Endothelial cell of umbilical vein (primary cell): ENCODE results near the gene TMOD4. TPM values are rescaled to one million over a fixed set of nuclear protein-coding genes. Genes with fewer than 3 reads are reported as not detected.
A peak's percentile ranks its signal among the peaks of the same experiment; 100 is the strongest.
"Not testable (repeated sequence)": the region's sequence is repeated elsewhere in the genome, so short reads cannot be mapped to it uniquely, and the experiment has no call there.

Experiments used
- BruUV-seq: library from RNA; stranded (reverse); fragments of 400-500 nt; replicated peaks from 2 replicates; lab custom pipeline; 2021; lab: Mats Ljungman, UMichigan
- CTCF ChIA-PET: fragments of 300-600, 350-600 bp; sonication (Branson Sonifier 250); formaldehyde crosslinking; loops from one replicate; lab custom pipeline; 2021; ENCODE audit warnings: antibody characterized with exemption, inconsistent platforms; lab: Charles Lee
- POLR2A ChIA-PET: fragments of 300-600, 350-600 bp; sonication (Branson Sonifier 250); formaldehyde crosslinking; loops from one replicate; lab custom pipeline; 2021; ENCODE audit warnings: antibody characterized with exemption, inconsistent platforms; lab: Charles Lee
- DNase-seq: peaks from one replicate; pipeline ENCODE4 v3.0.0-alpha.2; 2011; ENCODE audit warnings: low read depth, low spot score
- FAIRE-seq: peaks from 2 replicates; lab custom pipeline; 2011; peaks lifted over from hg19 to GRCh38; lab: Jason Lieb, UNC
- H2AFZ ChIP-seq: 2 replicates; pipeline ENCODE4 v1.6.0; 2012; ENCODE audit warnings: low read depth, low read length, control low read depth, inconsistent platforms
- H3K27ac ChIP-seq: 2 replicates; pipeline ENCODE4 v1.5.1; 2011; ENCODE audit warnings: low read depth, mild to moderate bottlenecking, control low read depth, low read length, moderate library complexity; ENCODE audit not compliant: insufficient read depth
- H3K27me3 ChIP-seq, 2 experiments: 2 replicates each; pipeline versions ENCODE4 v1.6.0 to v1.6.1; 2011; ENCODE audit warnings: low read length in 2 of 2, mixed read lengths in 1 of 2; ENCODE audit not compliant: control insufficient read depth in 2 of 2, insufficient read depth in 2 of 2
- H3K36me3 ChIP-seq, 2 experiments: 2 replicates in 1 of 2; 3 replicates in 1 of 2; pipeline ENCODE4 v1.5.1; 2011; ENCODE audit warnings: low read length in 2 of 2, mild to moderate bottlenecking in 1 of 2, moderate library complexity in 1 of 2; ENCODE audit not compliant: control insufficient read depth in 2 of 2, insufficient read depth in 2 of 2; ENCODE audit errors: extremely low read depth in 1 of 2
- H3K4me1 ChIP-seq: 3 replicates; pipeline ENCODE4 v1.5.1; 2011; ENCODE audit warnings: mild to moderate bottlenecking, low read length; ENCODE audit not compliant: control insufficient read depth, insufficient read depth; ENCODE audit errors: extremely low read depth
- H3K4me2 ChIP-seq: 2 replicates; pipeline ENCODE4 v1.6.1; 2011; ENCODE audit warnings: low read length, control low read depth, mixed read lengths; ENCODE audit not compliant: insufficient read depth
- H3K4me3 ChIP-seq, 3 experiments: fragments of 200-600 bp in 1 of 3; sonication (generic), shearing (Covaris generic) in 1 of 3; replicated peaks in 1 of 3; 2 replicates each; pipeline ENCODE4 v1.5.1; 2011 to 2016; ENCODE audit warnings: control low read depth in 3 of 3, low read length in 3 of 3, mild to moderate bottlenecking in 2 of 3, inconsistent platforms in 1 of 3, low read depth in 1 of 3, moderate library complexity in 1 of 3; ENCODE audit not compliant: insufficient read depth in 1 of 3
- H3K79me2 ChIP-seq: 2 replicates; pipeline ENCODE4 v1.6.0; 2012; ENCODE audit warnings: low read length, inconsistent platforms; ENCODE audit not compliant: control insufficient read depth, insufficient read depth
- H3K9ac ChIP-seq: replicated peaks from 2 replicates; pipeline ENCODE3; 2011; ENCODE audit warnings: low read length, control low read depth; ENCODE audit not compliant: insufficient read depth; ENCODE audit errors: extremely low read depth
- H3K9me1 ChIP-seq: replicated peaks from 3 replicates; pipeline ENCODE4 v1.6.0; 2011; ENCODE audit warnings: mild to moderate bottlenecking, low read length; ENCODE audit not compliant: control insufficient read depth, insufficient read depth; ENCODE audit errors: extremely low read depth
- H3K9me3 ChIP-seq: replicated peaks from 2 replicates; pipeline ENCODE4 v1.5.1; 2012; ENCODE audit warnings: low read length, inconsistent platforms; ENCODE audit not compliant: control insufficient read depth, insufficient read depth
- H4K20me1 ChIP-seq: replicated peaks from 2 replicates; pipeline ENCODE3; 2011; ENCODE audit warnings: mild to moderate bottlenecking, low read length; ENCODE audit not compliant: control insufficient read depth, insufficient read depth; ENCODE audit errors: extremely low read depth
- EZH2 ChIP-seq: IDR thresholded peaks from 2 replicates; pipeline ENCODE4 v1.6.1; 2012; ENCODE audit warnings: borderline replicate concordance, low read depth, mild to moderate bottlenecking, moderate library complexity, low read length, inconsistent platforms; ENCODE audit not compliant: severe bottlenecking
- FOS ChIP-seq: IDR thresholded peaks from 2 replicates; pipeline ENCODE4 v1.6.1; 2011; ENCODE audit warnings: mild to moderate bottlenecking, low read length, moderate library complexity, borderline replicate concordance; ENCODE audit not compliant: insufficient read depth
- JUN ChIP-seq: IDR thresholded peaks from 2 replicates; pipeline ENCODE4 v1.6.1; 2011; ENCODE audit warnings: borderline replicate concordance, low read depth; ENCODE audit not compliant: insufficient read length, insufficient read depth
- POLR2A ChIP-seq: IDR thresholded peaks from 2 replicates; pipeline ENCODE4 v1.6.1; 2012; ENCODE audit warnings: low read depth, mild to moderate bottlenecking, control low read depth, low read length
- POLR2AphosphoS5 ChIP-seq: IDR thresholded peaks from 2 replicates; pipeline ENCODE4 v1.6.1; 2012; ENCODE audit warnings: low read depth, mild to moderate bottlenecking, control low read depth, low read length, moderate library complexity; ENCODE audit not compliant: insufficient read depth
- dilution Hi-C: fragments of 300-500 bp; cut with MboI; formaldehyde crosslinking; loops from one replicate; pipeline ENCODE4 v1.15.0; 2019; ENCODE audit warnings: low sequenced_read_pairs; ENCODE audit not compliant: extremely low pct_ligation_motif_present
- intact Hi-C: fragments of 100-400 bp; cut with micrococcal nuclease; formaldehyde crosslinking; loops from one replicate; pipeline ENCODE4 v1.10.0; 2022
- polyA plus RNA-seq, 4 experiments: library from polyadenylated mRNA; depleted of rRNA in 3 of 4; stranded (reverse) in 3 of 4; unstranded in 1 of 4; fragments of >200 nt; gene quantifications; 2 replicates each; pipeline versions ENCODE4 v1.2.1 to v1.2.3, GENCODE V29; 2011 to 2012; ENCODE audit warnings: missing spikeins in 1 of 4
- total RNA-seq: library from RNA; stranded (reverse); gene quantifications from 2 replicates; pipeline ENCODE4 v1.2.3, GENCODE V29; 2021
- TF ChIP-seq, protein P1 (sequence below), 2 donors: IDR thresholded peaks; 1 replicate in 1 of 2; 2 replicates in 1 of 2; pipeline ENCODE4 v1.5.1; 2011; ENCODE audit warnings: low read length in 2 of 2, mild to moderate bottlenecking in 2 of 2, moderate library complexity in 2 of 2, control low read depth in 1 of 2, inconsistent platforms in 1 of 2, low read depth in 1 of 2; ENCODE audit not compliant: insufficient read depth in 1 of 2; ENCODE audit errors: extremely low read depth in 1 of 2
- TF ChIP-seq, protein P2 (sequence below): IDR thresholded peaks from 2 replicates; pipeline ENCODE4 v1.6.1; 2011; ENCODE audit not compliant: insufficient read depth, insufficient read length

Gene TMOD4
- total and polyA plus RNA-seq, 2 donors (not counting 3 experiments of a cell fraction or from before 2014, with no cell fraction given) = 0.22 to 1.4 TPM

DNA sequence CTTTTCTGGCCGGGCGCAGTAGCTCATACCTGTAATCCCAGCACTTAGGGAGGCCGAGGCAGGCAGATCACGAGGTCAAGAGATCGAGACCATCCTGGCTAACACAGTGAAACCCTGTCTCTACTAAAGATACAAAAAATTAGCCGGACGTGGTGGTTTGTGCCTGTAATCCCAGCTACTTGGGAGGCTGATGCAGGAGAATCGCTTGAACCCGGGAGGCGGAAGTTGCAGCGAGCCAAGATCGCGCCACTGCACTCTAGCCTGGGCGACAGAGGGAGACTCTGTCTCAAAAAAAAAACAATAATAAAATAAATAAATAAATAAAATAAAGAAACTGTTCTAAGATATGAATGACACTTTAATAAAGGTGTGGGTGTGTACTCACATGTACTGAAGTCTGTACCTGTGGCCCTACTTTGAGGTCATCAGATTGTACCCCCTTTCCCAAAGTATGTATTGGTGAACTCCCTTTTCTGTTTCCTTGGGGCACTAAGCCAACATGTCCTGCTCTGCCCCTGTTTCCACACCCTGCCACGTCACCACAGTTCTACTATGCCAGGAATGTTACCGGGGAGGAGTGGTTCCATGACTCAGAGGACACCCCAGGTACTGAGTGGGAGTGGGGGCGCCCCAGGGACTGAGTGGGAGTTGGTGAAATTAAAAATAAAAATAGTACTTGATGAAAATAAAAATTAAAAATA is 19.3 kb upstream of the TMOD4 start:
- peak; percentile 50 for DNase-seq
- ChIA-PET POLR2A (interaction anchor here (0.7 kb wide), 1 partner anchor 188 kb away, joined by 5 read pairs; no protein-coding TSS in a partner anchor), CTCF (interaction anchor here (0.8 to 3.2 kb wide), 7 partner anchors 33 to 146 kb away, joined by 3 to 45 read pairs (median 5); partner anchors contain the start of gene ZNF687)
- H3K36me3 ChIP-seq, H3K9me3 ChIP-seq, dilution Hi-C loops, BruUV-seq, H2AFZ ChIP-seq, FAIRE-seq, H3K27me3 ChIP-seq, H4K20me1 ChIP-seq, H3K9me1 ChIP-seq: not testable (repeated sequence)
- Histone ChIP-seq H3K79me2 (peaks cover 15% of the 10 kb centered on the region), H3K4me1 (peaks cover 13% of the 10 kb centered on the region), H3K27ac (peak overlapping the region; percentile 51), H3K4me3 (peak overlapping the region in 1 of 3 experiments; percentile 31), H3K4me2 (peak overlapping the region; percentile 21), H3K9ac (peak overlapping the region; percentile 28)
- TF ChIP-seq JUN = peak; percentile 12
- TF ChIP-seq FOS = peak; percentile 39
- intact Hi-C loops = loop anchor here (5.0 to 10.0 kb wide), 2 partner anchors 132 to 960 kb away; partner anchors contain the start of genes ANP32E and PI4KB

DNA sequence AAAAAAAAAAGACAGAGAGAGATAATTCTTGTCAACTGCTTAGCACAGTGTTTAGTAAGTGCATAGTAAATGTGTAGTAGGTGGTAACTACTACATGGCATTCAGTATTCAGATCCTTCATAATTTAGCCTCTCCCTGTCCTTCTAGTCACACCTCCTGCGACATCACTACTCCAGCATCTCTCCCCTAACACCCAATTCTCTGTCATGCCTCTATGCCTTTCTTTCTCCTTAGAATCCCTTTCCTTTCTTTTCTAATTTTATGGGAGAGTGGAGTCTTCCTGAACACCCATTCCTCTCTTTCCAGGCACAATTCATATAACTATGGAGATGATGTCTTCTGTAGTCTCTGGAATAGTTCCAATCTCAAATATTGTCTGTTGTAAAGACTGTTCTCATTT is 18.1 kb upstream of the TMOD4 start:
- no peak overlapping the region for H2AFZ ChIP-seq
- H3K27me3 ChIP-seq = no peaks in the 10 kb centered on the region
- H3K9me1 ChIP-seq = no peaks in the 10 kb centered on the region
- no peak overlapping the region for H3K4me2 ChIP-seq
- H3K9ac ChIP-seq = no peak overlapping the region
- ChIA-PET POLR2A (no interaction called here), CTCF (no interaction called here)
- peaks cover 12% of the 10 kb centered on the region for H3K4me1 ChIP-seq
- FAIRE-seq = no peak
- intact Hi-C loops = loop anchor here (10.0 kb wide), 1 partner anchor 959 kb away; the partner anchor contains the start of gene ANP32E
- no peak overlapping the region for H3K4me3 ChIP-seq
- H3K27ac ChIP-seq = no peak overlapping the region
- TF ChIP-seq POLR2A (no peak), POLR2AphosphoS5 (no peak), EZH2 (no peak)
- TF ChIP-seq, protein P1, sequence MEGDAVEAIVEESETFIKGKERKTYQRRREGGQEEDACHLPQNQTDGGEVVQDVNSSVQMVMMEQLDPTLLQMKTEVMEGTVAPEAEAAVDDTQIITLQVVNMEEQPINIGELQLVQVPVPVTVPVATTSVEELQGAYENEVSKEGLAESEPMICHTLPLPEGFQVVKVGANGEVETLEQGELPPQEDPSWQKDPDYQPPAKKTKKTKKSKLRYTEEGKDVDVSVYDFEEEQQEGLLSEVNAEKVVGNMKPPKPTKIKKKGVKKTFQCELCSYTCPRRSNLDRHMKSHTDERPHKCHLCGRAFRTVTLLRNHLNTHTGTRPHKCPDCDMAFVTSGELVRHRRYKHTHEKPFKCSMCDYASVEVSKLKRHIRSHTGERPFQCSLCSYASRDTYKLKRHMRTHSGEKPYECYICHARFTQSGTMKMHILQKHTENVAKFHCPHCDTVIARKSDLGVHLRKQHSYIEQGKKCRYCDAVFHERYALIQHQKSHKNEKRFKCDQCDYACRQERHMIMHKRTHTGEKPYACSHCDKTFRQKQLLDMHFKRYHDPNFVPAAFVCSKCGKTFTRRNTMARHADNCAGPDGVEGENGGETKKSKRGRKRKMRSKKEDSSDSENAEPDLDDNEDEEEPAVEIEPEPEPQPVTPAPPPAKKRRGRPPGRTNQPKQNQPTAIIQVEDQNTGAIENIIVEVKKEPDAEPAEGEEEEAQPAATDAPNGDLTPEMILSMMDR (IDR thresholded peaks at IDR 0.05; ENCODE audit: extremely low read depth in 1 of 2, insufficient read depth in 1 of 2, low read depth in 1 of 2, low read length in 2 of 2) = no peak
- TF ChIP-seq, protein P2, sequence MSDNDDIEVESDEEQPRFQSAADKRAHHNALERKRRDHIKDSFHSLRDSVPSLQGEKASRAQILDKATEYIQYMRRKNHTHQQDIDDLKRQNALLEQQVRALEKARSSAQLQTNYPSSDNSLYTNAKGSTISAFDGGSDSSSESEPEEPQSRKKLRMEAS = no peak
- BruUV-seq = no TSS peak
- no peak for DNase-seq
- H3K9me3 ChIP-seq = no peaks in the 10 kb centered on the region
- dilution Hi-C loops = no loop called here
- H3K79me2 ChIP-seq = peaks cover 14% of the 10 kb centered on the region
- no peaks in the 10 kb centered on the region for H4K20me1 ChIP-seq
- no peaks in the 10 kb centered on the region for H3K36me3 ChIP-seq
